Ectodermal cell (in vitro differentiated cells): Measurements from ENCODE around the gene SDF2L1.
"Not testable (repeated sequence)": the region's sequence is repeated elsewhere in the genome, so short reads cannot be mapped to it uniquely, and the experiment has no call there.

Experiments used
- H3K27ac ChIP-seq: 2 replicates; pipeline ENCODE4 v1.7.0; 2013; ENCODE audit warnings: mild to moderate bottlenecking, low read depth, low read length; ENCODE audit not compliant: insufficient read depth, poor library complexity, severe bottlenecking
- H3K27me3 ChIP-seq: 2 replicates; pipeline ENCODE4 v1.7.0; 2013; ENCODE audit warnings: mild to moderate bottlenecking, low read length; ENCODE audit not compliant: insufficient read depth, control insufficient read depth, poor library complexity, severe bottlenecking
- H3K36me3 ChIP-seq: one replicate; pipeline ENCODE4 v1.7.0; 2013; ENCODE audit warnings: low read length; ENCODE audit not compliant: control insufficient read depth, insufficient read depth
- H3K4me1 ChIP-seq: one replicate; pipeline ENCODE4 v1.7.0; 2013; ENCODE audit warnings: low read length; ENCODE audit not compliant: control insufficient read depth, insufficient read depth
- H3K4me3 ChIP-seq: 2 replicates; pipeline ENCODE4 v1.7.0; 2013; ENCODE audit warnings: low read depth, low read length, control low read depth; ENCODE audit not compliant: insufficient read depth
- H3K9me3 ChIP-seq: 2 replicates; pipeline ENCODE4 v1.7.0; 2013; ENCODE audit warnings: mild to moderate bottlenecking, low read length, moderate library complexity; ENCODE audit not compliant: control insufficient read depth
- WGBS, 2 experiments: methylation state at CpG; one replicate each; pipeline ENCODE4 v1.1.7; 2013; ENCODE audit warnings: missing lambda C conversion rate in 2 of 2; 5-methylcytosine and 5-hydroxymethylcytosine counted together

SDF2L1 gene

DNA sequence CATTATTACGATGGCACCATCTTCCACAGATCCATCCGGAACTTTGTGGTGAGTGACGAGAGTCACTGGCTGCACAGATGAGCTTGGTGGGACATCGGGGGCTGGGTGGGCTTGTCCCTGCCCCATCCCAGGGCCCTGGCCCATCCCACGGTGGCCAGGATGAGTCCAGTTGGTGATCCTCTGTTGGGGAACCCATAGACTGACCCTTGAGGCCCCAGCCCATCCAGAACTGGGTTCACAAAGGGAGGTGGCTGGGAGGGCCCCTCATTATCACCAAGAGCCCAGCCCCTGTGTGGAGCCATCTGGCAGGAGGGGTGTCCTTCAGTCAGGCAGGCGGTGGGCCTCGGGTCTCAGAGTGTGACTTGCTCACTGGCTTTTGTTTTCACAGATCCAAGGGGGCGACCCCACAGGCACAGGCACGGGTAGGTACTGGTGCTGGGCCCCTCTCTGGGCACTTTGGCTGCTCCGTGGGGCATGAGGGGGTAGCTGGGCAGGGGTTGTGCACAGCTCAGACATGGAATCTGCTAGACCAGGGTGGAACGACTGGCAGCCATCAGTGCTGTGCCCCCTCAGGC lies 45.7 kb downstream of the SDF2L1 start:
- no peaks in the 10 kb centered on the region for H3K4me1 ChIP-seq
- H3K36me3 ChIP-seq, result peaks cover 1% of the 10 kb centered on the region
- no peak overlapping the region for H3K4me3 ChIP-seq
- H3K9me3 ChIP-seq, result no peaks in the 10 kb centered on the region
- no peaks in the 10 kb centered on the region for H3K27me3 ChIP-seq
- no peak overlapping the region for H3K27ac ChIP-seq
- 94 to 96% methylated on average over 11 of the region's 11 CpGs for WGBS, 2 experiments

DNA sequence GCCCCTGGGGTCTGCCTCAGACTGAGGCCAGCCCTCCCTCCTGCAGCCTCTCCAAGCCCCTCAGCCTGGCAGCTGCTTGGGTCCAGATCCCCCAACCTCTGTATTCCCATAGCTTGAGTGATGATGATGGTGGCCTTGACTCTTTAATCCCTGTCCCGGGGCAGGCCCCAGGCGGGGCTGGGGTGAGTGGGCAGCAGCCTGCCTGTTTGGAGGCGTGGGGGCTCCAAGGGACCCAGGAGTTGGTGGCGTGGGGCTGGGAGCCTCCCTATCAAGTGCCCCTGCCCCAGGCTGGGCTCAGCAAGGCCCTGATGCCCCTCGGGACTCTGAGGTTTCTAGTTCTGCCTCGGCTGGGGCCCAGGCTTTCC lies 46.2 kb downstream of the SDF2L1 start:
- no peaks in the 10 kb centered on the region for H3K4me1 ChIP-seq
- H3K36me3 ChIP-seq, result no peaks in the 10 kb centered on the region
- no peaks in the 10 kb centered on the region for H3K9me3 ChIP-seq
- H3K4me3 ChIP-seq, result no peak overlapping the region
- WGBS, 2 experiments, result 94 to 95% methylated on average over 6 of the region's 6 CpGs
- no peak overlapping the region for H3K27ac ChIP-seq
- H3K27me3 ChIP-seq, result no peaks in the 10 kb centered on the region

GRCh38 chr22:21688706-21689381 lies 46.7 kb downstream of the SDF2L1 start:
- H3K4me1 ChIP-seq, result no peaks in the 10 kb centered on the region
- no peak overlapping the region for H3K4me3 ChIP-seq
- H3K9me3 ChIP-seq, result no peaks in the 10 kb centered on the region
- 93 to 94% methylated on average over 20 of the region's 20 CpGs for WGBS, 2 experiments
- H3K27ac ChIP-seq, result no peak overlapping the region
- no peaks in the 10 kb centered on the region for H3K36me3 ChIP-seq
- no peaks in the 10 kb centered on the region for H3K27me3 ChIP-seq

- H3K27ac ChIP-seq, result no peak overlapping the region
These were observed 48.3 kb downstream of the SDF2L1 start for GRCh38 chr22:21690401-21690801.

GRCh38 chr22:21691816-21692215 lies 49.7 kb downstream of the SDF2L1 start:
- Histone ChIP-seq H3K27me3 (no peaks in the 10 kb centered on the region), H3K9me3 (no peaks in the 10 kb centered on the region), H3K27ac (no peak overlapping the region), H3K36me3 (peaks cover 21% of the 10 kb centered on the region), H3K4me1 (no peaks in the 10 kb centered on the region), H3K4me3 (no peak overlapping the region)
- WGBS, 2 experiments, result 82 to 86% methylated on average over 14 to 16 of the region's 16 CpGs

More at GRCh38 chr22:21690401-21690801, 48.3 kb downstream of the SDF2L1 start:
- 91 to 96% methylated on average over 5 of the region's 5 CpGs for WGBS, 2 experiments
- H3K9me3 ChIP-seq, result no peaks in the 10 kb centered on the region
- no peaks in the 10 kb centered on the region for H3K4me1 ChIP-seq
- H3K4me3 ChIP-seq, result no peak overlapping the region
- no peaks in the 10 kb centered on the region for H3K27me3 ChIP-seq
- H3K36me3 ChIP-seq, result peaks cover 9% of the 10 kb centered on the region

- H3K36me3 ChIP-seq, result peaks cover 29% of the 10 kb centered on the region
- not testable (repeated sequence) for H3K27ac ChIP-seq, H3K4me3 ChIP-seq, H3K27me3 ChIP-seq, H3K4me1 ChIP-seq, H3K9me3 ChIP-seq
- 92 to 94% methylated on average over 9 of the region's 9 CpGs for WGBS, 2 experiments
These were observed 50.8 kb downstream of the SDF2L1 start for GRCh38 chr22:21692856-21693255.

DNA sequence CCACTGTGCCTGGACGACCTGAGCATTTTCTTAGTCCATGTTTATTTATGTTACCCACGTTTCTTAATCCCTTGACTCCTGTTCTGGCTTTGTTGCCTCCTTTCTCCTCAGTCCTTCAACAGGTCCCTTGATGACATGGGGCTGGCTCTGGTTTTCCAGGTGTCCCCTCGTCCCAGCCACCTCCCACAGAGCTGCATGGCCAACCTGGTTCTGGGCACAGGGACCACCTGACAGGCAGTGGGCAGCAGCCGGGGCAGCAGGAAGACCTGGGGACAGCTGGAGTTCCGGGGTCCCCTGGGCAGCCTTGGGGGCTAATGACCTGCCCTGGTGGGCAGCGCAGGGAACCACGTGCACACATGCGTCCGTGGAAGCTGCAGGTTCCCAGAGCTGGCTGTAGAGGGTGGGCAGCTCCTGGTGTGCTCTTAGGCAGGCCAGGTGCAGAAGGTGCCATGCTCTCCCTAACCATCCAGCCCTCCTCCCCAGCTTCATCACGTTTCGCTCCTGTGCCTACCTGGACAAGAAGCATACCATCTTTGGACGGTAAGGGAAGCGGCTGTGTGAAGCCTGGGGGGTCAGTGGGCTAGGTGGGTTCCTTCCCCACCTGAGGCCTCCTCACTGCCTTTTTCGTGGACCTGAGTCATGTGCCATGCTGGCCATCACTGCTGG lies 51.4 kb downstream of the SDF2L1 start:
- Histone ChIP-seq H3K9me3 (no peaks in the 10 kb centered on the region), H3K4me3 (no peak overlapping the region), H3K27ac (no peak overlapping the region), H3K4me1 (no peaks in the 10 kb centered on the region), H3K36me3 (peaks cover 29% of the 10 kb centered on the region), H3K27me3 (no peaks in the 10 kb centered on the region)
- 96% methylated on average over 14 of the region's 14 CpGs for WGBS, 2 experiments
